Stimulated activated CD4-positive, alpha-beta T cell treated with anti-CD3 and anti-CD28 coated beads, TNF-alpha, amount 100 ng/mL, for 24 hours (primary cell): ENCODE results near the gene AREL1.

Source experiments
- DNase-seq, 3 experiments: peaks; one replicate each; pipeline ENCODE4 v3.0.0-alpha.2; 2020; ENCODE audit warnings: low read depth in 3 of 3

AREL1 gene

GRCh38 chr14:74658535-74659131 lies 54.2 kb downstream of the AREL1 start:
- no peak for DNase-seq

DNA sequence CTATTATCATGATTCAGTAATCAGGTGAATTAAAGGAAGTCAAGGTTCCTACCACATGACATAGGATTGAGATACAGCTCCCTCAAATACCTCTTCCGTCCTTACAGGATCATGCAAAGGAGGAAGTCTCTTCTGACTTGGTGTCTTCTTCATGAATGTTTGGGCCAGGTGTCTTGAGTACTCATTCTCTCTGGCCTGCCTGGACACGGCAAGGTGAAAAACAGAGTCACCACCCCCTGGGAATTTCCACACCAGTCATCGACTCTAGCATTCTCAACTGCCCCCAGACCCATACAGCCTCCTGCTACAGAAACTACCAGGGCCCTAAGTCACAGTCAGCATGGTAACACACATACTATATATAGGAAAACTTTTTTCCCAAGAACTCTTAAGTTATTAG lies 55.9 kb downstream of the AREL1 start:
- no peak for DNase-seq

DNA sequence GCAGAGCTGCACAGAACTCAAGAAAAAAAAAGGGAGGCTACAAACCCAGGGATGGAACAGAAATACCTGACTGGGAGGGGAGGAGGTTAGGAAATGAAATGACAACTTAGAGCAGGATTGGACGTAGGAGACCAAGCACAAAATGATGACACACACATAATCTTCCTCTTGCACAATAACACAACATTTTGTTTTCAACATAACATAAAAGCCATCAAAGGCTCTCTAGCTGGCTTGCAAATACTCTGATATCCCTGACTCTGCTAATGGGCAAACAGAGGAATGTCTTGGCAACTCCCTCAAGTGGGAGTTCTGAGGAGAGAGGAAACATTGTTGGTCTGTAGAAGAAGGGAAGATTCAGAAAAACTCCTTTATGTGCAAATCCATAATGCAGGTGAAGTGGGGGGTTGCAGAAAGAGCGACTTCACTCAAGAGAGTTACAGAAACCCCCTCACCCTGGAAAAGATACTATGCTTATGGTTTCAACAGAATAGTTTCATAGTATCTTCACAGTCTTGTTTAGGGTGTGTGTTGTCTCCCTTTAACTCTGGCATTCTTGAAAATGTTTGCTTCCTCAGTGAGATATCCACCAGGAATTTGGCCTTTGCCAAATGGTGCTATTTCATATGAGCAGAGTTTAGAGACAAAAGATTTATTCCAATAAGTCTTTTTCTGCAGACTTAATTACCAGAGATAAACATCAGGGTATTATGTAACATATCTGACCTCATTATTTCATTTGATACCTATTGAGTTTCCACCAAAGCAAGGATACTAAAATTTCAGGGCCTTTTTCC lies 57.1 kb downstream of the AREL1 start:
- DNase-seq: no peak

DNA sequence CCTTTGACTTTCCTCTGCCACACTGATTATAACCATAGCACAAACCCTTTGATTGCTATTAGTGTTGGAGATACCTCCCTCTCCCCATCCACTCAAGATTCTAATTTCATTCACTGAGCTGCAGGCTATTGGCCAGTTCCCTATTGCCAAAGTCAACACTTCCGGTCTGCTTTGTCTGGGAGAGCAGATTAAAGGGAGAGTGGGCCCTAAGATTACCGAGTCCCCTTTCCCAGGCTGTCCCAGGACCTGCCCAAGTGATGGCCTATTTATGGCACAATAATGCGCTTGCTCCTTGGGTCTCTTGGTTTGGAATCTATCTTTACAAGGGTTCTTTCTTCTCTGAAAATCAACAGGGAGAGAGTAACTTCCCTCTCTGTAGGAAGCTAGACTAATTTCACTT lies 57.9 kb downstream of the AREL1 start:
- DNase-seq: no peak

DNA sequence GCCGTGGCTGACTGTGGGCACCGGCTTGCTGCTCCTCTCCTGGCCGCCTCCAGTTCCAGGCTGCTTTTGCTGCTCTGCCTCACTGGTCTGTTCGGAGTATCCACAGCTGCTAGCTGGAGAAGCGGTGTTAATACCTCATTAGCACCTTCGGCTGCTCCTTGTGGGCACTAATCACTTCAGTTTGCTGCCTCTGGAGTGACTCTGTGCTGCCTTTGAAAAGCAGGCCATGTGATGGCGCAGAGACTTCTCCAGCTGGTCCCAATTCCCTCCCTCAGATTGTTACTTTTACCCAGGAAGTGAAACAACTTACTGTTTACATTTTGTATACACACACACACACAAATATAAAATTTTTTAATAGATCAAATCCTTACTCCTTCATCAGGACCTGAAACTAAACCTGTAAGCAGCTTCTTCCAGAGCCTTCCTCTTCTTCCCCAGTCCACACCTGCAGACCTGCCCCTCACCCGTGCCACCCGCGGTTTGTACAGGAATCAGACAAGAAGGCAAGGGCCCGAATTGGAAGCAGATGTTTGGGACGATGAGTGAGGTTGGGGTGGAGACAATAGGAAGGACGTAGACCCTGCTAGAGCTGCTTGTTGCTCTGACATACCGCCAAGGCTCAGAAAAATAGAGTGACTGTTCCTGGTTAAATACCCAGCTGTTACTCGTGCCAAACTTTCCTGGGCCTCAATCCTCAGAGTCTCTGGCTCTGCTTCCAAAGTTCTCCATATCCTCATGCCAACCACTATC lies 59.3 kb downstream of the AREL1 start:
- no peak for DNase-seq

GRCh38 chr14:74652541-74652940 lies 60.3 kb downstream of the AREL1 start:
- DNase-seq: no peak

- no peak for DNase-seq
These were observed 61.8 kb downstream of the AREL1 start for GRCh38 chr14:74650927-74651686.

DNA sequence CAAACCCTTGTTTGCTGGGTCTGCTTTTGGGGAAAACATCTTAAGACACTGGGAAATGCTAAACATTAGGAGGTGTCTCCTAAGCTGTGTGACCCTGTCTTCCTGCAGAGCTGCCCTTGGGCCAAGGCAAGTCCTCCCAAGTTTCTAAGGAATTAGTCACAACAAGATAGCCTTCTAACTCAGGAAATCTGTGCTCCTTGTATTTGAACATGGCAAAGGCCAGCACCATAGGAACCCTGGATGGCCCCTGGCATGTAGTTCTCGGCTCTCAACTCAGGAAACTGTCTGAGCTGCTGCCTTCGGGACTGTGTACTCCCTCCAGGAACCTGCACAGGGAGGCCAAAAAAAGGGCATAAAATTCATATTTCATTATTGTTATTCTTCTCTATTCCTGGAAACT lies 63.2 kb downstream of the AREL1 start:
- no peak for DNase-seq

GRCh38 chr14:74649167-74649566 lies 63.7 kb downstream of the AREL1 start:
- DNase-seq: no peak

GRCh38 chr14:74648601-74649000 lies 64.3 kb downstream of the AREL1 start:
- no peak for DNase-seq

DNA sequence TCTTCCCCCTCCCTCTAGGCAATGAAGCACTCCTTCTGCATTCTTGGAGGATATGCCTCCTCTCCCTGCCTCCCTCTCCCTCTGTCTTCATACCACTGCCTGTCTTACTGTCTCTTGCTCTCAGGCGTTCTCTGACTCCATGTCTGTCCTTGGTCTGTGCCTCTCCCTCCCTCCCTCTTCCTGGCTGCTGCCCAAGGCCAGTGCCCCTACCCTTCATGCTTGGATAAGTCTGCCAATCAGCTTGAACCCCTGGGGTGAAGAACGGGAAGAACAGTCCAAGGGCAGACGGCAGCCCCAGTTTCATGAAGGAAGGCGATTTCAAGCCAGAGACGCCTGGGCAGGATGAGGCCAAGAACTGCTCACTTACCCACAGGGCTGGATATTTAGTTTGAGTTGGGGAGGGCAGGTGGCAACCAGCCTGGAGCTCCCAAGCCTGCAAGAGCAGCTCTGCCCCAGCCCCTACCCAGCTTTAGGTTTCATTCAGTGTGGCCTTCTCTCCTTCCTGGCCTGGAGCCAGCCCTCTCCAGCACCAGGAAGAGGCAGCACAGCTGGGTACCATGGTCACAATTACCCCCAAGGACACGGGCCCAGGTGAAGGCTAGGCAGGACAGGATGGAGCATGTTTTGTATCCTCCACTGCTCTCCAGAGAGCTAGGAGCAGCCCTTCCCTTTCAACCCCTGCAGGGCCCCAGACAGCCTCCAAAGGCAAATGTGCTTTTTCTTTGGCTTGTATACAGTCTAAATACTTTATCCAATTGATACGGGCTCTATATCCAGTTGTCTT lies 65.0 kb downstream of the AREL1 start:
- DNase-seq: no peak

DNA sequence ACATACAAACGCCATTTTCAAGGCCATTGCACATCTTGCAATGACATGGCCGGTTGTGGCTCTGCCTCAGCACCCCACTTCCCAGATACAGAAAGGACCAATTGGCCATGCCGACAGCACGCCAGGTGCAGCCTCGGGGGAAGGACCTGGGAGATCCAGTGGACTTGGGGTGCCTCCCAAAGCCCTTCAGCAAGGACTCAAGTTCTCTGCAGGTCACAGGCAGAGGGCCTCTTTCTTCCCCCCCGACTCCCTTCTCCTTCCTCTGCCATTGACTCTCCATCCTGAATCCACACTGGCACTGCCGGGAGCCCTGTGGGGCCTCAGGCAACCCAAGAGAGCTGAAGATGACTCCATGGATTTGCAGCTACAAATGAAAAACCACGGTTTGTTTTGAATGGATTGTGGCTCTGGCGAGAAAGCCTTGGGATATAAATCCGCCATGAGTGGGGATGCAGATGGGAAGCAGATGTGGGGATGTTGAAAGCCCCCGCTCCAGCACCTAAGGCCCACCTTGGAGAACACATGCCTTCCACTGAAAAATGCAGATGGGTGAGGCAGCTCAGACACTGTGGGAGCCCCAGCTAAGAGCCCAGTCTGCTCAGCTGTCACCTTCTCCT lies 65.7 kb downstream of the AREL1 start:
- DNase-seq: no peak

DNA sequence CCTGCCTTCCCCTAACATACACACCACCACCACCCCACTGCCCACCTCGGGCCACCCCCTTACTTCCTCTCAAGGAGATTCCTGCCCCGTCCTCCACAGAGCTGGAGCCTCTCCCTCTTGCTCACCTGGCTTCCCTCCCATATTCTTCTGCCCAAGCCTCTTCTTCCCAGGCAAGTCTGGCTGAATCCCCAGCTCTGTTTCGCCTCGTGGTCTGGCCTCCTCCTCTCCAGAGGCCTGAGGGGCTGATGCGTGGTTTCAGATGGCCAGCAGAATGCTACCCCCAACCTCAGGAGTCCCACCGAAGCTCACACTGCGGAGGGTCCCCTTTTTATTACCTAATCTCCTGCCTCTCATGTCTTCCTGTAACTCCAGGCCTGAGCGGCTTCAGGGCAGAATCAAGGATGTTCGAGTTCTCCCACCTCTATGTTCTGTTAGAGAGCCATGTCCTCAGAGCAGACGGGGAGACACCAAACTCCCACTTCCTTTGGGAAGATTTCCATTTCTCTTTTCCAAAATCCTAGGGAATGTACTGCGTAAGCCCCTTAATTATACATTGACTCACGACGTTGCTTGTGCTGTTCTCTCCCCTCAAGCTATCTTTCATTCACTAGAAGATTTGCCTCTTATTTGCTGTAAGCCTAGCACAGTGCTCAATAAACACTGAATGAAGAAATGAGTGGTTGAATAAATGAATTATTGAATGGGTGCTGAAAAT lies 67.0 kb downstream of the AREL1 start:
- DNase-seq: no peak

DNA sequence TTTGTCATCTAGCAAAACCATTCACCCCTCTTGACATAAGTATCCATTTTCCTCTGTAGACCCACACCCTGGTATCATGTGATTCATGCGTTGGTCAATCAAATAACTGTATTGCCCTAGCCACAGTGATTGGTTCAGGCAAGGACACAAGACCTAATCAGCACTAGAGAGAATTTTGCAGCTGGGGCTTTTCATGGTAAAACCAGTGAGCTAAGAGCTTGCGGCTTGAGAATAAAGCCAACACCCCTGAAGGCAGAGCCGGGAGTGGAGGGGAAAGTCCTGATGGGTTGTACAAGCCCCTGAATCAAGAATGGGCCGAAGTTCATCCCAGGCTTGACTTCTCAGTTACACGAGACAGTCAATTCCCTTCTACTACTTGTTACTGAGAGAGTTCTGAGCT lies 67.6 kb downstream of the AREL1 start:
- DNase-seq: no peak

GRCh38 chr14:74641601-74642391 lies 71.1 kb downstream of the AREL1 start:
- no peak for DNase-seq

GRCh38 chr14:74638966-74639365 lies 73.9 kb downstream of the AREL1 start:
- no peak for DNase-seq

- no peak for DNase-seq
These were observed 74.8 kb downstream of the AREL1 start for GRCh38 chr14:74638066-74638465.

GRCh38 chr14:74637178-74637550 lies 75.7 kb downstream of the AREL1 start:
- no peak for DNase-seq

- DNase-seq: no peak
These were observed 76.3 kb downstream of the AREL1 start for GRCh38 chr14:74636424-74637177.
